ENCODE data around the gene NDOR1.

The NDOR1 gene

DNA sequence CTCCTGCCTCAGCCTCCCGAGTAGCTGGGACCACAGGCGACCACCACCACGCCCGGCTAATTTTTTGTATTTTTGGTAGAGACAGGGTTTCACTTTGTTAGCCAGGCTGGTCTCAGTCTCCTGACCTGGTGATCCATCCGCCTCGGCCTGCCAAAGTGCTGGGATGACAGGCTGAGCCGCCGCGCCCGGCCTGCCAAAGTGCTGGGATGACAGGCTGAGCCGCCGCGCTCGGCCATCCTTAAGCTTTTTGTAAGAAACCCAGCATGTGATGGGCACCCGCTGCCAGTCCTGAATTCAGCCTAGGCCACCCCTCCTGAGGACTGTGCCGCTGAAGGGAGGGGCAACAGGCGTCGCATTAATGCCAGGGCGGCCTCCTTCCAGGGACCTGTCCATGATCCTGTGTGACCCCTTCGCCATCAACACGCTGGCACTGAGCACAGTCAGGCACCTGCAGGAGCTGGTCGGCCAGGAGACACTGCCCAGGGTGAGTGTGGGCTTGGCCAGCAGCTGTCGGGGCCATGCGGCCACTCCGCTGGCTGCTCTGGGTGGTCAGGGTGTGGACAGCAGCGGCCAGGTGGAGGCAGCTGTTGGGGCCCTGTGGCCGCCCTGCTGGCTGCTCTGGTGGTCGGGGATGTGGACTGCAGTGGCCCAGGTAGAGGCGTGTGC is 60.1 kb downstream of the NDOR1 start:
- TF ChIP-seq GATA3 (IDR thresholded peaks at IDR 0.05; ENCODE audit: low read depth, low read length) (no peak), GATA2 (IDR thresholded peaks at IDR 0.05; ENCODE audit: low read depth, low read length) (no peak)

DNA sequence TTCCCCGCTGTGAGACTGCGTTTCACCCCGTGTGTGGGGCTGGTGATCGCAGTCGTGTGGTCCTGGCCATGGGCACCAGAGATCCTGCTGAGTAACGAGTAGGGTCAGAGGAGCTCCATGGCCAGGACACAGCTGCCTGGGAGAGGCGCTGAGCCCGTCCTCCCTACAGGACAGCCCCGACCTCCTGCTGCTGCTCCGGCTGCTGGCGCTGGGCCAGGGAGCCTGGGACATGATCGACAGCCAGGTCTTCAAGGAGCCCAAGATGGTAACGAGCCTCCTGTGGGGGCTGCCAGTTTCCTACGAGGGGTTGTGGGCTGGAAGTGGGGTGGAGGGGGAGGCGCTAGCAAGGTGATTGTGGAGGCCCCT is 60.6 kb downstream of the NDOR1 start:
- no peak for TF ChIP-seq GATA3 (IDR thresholded peaks at IDR 0.05; ENCODE audit: low read depth, low read length)
- TF ChIP-seq GATA2 (IDR thresholded peaks at IDR 0.05; ENCODE audit: low read depth, low read length) = no peak

Measured in SH-SY5Y (cell line).